Cardiac fibroblast (primary cell): ENCODE results near the gene TMEM208.

Experiments
- DNase-seq, 2 donors: peaks; one replicate each; pipeline versions ENCODE4 v3.0.0 to v3.0.0-alpha.2; 2010; ENCODE audit warnings: low read depth in 2 of 2
- H3K4me3 ChIP-seq, 2 donors: replicated peaks in 1 of 2; 1 replicate in 1 of 2; 2 replicates in 1 of 2; pipeline ENCODE4 v1.5.1; 2011; ENCODE audit warnings: low read depth in 2 of 2, low read length in 2 of 2, mild to moderate bottlenecking in 2 of 2, moderate library complexity in 1 of 2
- TF ChIP-seq, protein P1 (sequence below): IDR thresholded peaks from one replicate; pipeline ENCODE4 v1.5.1; 2011; ENCODE audit warnings: low read depth, mild to moderate bottlenecking, low read length, inconsistent platforms

The TMEM208 gene

DNA sequence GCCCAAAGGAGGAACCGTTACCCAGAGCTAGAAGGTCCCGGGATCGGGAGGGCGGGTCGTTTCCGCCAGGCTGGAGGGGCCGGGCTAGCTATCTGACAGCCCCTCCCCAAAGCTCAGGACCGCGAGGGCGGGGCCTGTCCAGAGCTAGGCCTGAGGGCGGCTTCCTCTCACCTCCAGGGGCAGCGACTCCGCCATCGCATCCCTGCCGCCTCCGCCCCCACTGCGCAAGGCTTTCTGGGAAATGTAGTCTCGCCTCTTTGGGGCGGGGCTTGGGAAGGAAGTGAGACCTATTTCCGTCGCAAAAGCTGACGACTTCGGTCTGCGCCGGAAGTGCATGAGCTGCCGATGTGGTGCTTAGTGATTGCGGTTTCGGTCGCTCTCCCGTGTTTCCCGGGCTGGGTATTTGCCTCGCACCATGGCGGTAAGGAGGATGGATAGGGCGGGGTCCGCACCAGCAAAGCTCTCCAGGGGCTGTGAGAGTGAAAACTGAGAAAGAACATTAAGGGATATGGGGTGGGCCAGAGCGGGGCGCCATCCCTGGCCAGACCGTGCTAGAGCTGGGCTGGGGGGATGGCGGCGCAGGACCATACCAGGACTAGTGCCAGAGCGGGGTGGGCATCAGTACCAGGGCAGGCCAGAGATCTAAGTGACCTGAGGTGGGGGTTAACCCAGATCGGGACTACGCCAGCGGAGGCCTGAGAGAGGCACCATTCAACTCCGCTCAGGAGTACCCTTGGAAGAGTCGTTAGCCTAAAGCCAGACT, at the start of gene TMEM208:
TMEM208 (plus strand) TSS at position 327 of the 763 bp plus-strand sequence; CDS start at position 416, 89 bp downstream.
- TF ChIP-seq, protein P1, sequence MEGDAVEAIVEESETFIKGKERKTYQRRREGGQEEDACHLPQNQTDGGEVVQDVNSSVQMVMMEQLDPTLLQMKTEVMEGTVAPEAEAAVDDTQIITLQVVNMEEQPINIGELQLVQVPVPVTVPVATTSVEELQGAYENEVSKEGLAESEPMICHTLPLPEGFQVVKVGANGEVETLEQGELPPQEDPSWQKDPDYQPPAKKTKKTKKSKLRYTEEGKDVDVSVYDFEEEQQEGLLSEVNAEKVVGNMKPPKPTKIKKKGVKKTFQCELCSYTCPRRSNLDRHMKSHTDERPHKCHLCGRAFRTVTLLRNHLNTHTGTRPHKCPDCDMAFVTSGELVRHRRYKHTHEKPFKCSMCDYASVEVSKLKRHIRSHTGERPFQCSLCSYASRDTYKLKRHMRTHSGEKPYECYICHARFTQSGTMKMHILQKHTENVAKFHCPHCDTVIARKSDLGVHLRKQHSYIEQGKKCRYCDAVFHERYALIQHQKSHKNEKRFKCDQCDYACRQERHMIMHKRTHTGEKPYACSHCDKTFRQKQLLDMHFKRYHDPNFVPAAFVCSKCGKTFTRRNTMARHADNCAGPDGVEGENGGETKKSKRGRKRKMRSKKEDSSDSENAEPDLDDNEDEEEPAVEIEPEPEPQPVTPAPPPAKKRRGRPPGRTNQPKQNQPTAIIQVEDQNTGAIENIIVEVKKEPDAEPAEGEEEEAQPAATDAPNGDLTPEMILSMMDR: no peak
- DNase-seq: peak; percentile 98 to 99
- H3K4me3 ChIP-seq: peak within 1 kb of the TSS; percentile 97 to 99

DNA sequence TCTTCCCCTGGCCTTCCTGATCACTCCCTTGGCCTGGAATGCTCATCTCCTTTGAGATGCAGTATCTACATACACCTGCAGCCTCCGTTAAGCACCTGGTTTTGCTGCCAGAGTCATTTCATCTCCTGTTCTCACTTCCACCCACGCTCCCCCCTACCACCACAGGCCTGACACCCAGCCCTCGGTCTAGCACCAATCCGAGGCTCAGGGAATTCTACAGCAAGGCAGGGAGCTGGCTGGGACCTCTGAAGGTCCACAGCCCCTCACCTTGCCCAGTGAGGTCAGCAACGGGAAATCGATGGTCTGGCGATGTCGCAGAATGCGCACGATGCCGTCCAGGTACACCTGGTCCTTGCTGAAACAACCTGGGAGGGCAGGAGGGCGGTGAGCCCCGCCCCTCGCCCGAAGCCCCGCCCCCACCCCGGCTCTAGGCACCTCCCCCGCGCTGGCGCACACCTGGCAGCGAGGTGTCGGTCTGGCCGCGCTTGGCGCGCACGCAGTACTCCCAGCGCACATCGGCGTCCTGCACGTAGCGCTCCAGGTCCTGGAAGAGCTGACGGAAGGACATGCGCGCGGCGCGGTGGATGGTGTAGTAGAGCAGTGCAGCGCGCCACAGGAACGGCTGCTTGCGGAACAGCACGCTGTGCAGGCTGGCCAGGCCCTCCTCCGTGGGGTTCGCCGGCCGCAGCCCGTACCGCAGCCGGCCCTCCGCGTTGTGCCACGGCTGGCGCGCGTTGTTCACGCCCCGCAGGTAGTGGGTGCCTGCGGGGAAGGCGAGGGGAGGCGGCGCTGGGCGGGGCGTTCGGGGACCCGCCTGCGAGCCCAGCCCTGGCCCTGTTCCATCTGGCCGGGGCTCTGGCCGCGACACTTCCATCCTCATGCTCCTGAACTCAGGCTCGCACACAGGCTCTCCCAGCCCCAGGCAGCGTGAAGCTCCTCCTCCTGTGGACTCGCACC, 48.9 kb upstream of the TMEM208 start:
- H3K4me3 ChIP-seq: peak overlapping the region; percentile 42 to 43

DNA sequence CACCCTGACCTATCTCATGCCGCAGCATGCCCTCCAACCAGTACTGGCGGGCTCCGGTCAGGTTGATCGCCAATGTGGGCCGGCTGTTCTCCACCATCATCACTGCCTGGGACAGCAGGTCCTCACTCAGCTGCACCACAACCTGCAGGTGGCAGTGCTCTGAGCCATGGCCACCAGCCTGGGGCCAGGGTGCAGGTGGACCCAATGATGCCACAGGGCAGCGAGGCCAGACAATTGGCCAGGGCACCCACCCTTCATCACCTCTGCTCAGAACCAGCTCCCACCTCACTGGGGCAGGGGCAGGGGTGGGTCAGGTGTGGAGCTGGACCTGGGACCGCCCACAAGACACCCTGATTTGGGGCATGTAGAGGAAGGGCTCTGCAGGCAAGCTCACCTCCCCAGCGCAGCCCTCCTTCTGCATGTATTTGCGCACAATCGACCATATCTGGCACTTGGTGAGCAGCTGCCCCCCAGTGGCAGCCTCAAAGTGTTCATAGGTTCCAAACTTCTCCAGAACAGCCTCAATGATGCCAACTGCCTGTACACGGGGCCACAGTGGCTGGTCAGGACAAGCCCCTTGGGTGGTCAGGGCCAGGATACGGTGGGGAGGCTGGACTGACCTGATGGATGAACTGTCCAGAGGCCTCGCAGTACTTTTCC, 47.4 kb upstream of the TMEM208 start:
- TF ChIP-seq, protein P1: no peak
- no peak overlapping the region for H3K4me3 ChIP-seq
- DNase-seq: no peak

More for the DNA sequence above, 48.9 kb upstream of the TMEM208 start:
- peak; percentile 55 to 59 for DNase-seq
- TF ChIP-seq, protein P1: peak; percentile 3

DNA sequence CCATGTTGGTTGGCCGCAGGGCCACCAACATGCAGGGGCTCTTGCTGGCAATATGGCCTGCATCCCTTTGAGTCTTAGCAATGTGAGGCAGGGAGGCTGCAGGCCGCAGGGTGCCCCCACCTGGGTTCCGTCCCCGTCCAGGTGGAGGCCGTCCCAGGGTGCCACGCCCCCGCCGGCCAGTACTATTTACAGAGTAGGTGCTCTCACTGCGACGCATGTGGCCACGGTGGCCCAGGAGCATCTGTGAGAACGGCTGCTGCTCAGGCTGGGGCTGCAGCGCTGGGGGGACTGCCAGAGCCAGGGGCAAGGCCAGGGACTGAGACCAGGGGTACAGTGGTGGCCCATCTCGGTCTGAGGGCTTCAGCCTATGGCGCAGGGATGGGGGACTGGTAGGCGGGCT, 46.8 kb upstream of the TMEM208 start:
- no peak overlapping the region for H3K4me3 ChIP-seq
- TF ChIP-seq, protein P1: no peak
- no peak for DNase-seq

DNA sequence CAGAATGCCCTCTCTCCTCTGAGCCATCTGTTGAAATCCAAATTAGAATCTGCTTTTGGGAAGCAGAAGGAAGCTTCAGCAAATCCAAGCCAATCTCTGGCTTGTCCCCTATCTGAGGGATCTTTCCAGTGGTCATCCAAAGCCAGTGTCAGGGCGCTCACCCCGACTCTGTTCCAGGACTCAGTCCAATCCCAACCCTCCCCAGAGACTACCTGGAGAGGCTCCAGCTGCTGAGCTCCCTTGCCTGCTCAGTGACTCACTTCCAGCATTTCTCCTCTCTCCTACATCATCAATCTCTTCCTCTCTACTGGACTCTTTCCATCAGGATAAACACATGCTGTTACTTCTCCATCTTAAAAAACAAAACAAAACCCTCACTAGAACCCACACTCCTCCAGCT, 45.6 kb upstream of the TMEM208 start:
- TF ChIP-seq, protein P1: no peak
- peak overlapping the region in 1 of 2 donors; percentile 32 for H3K4me3 ChIP-seq
- DNase-seq: peak; percentile 91 to 92

DNA sequence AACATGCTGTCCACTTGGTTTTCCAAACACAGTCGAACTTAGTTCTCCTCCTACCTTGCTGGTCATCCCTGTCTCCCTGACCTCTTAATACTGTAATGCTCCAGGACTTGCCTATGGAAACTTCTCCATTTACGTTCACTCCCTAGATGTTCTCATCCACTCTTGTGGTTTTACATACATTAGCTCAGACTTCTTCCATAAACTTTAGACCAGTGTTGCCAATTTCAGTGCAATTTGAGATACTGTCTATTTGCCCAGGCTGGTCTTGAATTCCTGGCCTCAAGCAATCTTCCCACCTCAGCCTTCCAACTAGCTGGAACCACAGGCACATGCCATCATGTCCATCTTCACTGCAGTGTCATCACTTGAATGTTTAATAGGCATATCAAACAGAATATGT, 44.6 kb upstream of the TMEM208 start:
- H3K4me3 ChIP-seq: peak overlapping the region in 1 of 2 donors; percentile 77
- TF ChIP-seq, protein P1: no peak
- DNase-seq: no peak
